Measurements from ENCODE around the gene KANSL1. TPM values are rescaled to one million over a fixed set of nuclear protein-coding genes. Genes with fewer than 3 reads are reported as not detected.

Gene KANSL1
- polyA plus RNA-seq, 1 of the 3 experiments (the other 2 are of a cell fraction), result 10.0 TPM

GRCh38 chr17:46056800-46057304 lies 136.4 kb downstream of the KANSL1 start:
- H3F3A ChIP-seq (replicated peaks; ENCODE audit: insufficient read depth), result peaks cover 53% of the 10 kb centered on the region
- H3K4me2 ChIP-seq, result peak overlapping the region; percentile 17; the same call in 1 of the 2 replicates
- ChIA-PET POLR2A (interaction anchor here (1.2 kb wide), 1 partner anchor 11 kb away, joined by 3 read pairs; no protein-coding TSS in a partner anchor), CTCF (interaction anchor here (0.7 to 5.5 kb wide), 12 partner anchors 9 to 470 kb away, joined by 3 to 48 read pairs (median 4); no protein-coding TSS in a partner anchor)
- no peak for TF ChIP-seq RCOR1 (IDR thresholded peaks at IDR 0.05; ENCODE audit: low read length)
- TF ChIP-seq, protein P1, sequence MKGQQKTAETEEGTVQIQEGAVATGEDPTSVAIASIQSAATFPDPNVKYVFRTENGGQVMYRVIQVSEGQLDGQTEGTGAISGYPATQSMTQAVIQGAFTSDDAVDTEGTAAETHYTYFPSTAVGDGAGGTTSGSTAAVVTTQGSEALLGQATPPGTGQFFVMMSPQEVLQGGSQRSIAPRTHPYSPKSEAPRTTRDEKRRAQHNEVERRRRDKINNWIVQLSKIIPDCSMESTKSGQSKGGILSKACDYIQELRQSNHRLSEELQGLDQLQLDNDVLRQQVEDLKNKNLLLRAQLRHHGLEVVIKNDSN (IDR thresholded peaks at IDR 0.05; ENCODE audit: borderline replicate concordance, low read depth), result no peak
- no peak for TF ChIP-seq TEAD4 (IDR thresholded peaks at IDR 0.05; ENCODE audit: borderline replicate concordance, insufficient read depth)
- peak in 1 of 2 experiments; percentile 37; a peak in 1 of 4 replicates for TF ChIP-seq EP300 (IDR thresholded peaks at IDR 0.05; ENCODE audit: borderline replicate concordance in 1 of 2, low read depth in 1 of 2, low read length in 1 of 2)
- peak; percentile 95 for TF ChIP-seq RXRA (IDR thresholded peaks at IDR 0.05; ENCODE audit: borderline replicate concordance, low read depth)
- TF ChIP-seq RFX5 (IDR thresholded peaks at IDR 0.05; ENCODE audit: low read length), result no peak
- peak; percentile 50 for TF ChIP-seq FOSL2 (IDR thresholded peaks at IDR 0.05; ENCODE audit: borderline replicate concordance, low read depth)
- TF ChIP-seq TCF12 (IDR thresholded peaks at IDR 0.05), result peak; percentile 72
- TF ChIP-seq, protein P2, sequence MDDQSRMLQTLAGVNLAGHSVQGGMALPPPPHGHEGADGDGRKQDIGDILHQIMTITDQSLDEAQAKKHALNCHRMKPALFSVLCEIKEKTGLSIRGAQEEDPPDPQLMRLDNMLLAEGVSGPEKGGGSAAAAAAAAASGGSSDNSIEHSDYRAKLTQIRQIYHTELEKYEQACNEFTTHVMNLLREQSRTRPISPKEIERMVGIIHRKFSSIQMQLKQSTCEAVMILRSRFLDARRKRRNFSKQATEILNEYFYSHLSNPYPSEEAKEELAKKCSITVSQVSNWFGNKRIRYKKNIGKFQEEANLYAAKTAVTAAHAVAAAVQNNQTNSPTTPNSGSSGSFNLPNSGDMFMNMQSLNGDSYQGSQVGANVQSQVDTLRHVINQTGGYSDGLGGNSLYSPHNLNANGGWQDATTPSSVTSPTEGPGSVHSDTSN (IDR thresholded peaks at IDR 0.05), result peak; percentile 10
- TF ChIP-seq, protein P3, sequence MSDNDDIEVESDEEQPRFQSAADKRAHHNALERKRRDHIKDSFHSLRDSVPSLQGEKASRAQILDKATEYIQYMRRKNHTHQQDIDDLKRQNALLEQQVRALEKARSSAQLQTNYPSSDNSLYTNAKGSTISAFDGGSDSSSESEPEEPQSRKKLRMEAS (IDR thresholded peaks at IDR 0.05; ENCODE audit: low read depth), result peak; percentile 62; the same call in 1 of the 2 replicates
- peak; percentile 62 for TF ChIP-seq JUND (IDR thresholded peaks at IDR 0.05)
- no peaks in the 10 kb centered on the region for H3K9me3 ChIP-seq
- WGBS (ENCODE audit: low lambda C conversion rate), result 29% methylated on average over 4 of the region's 4 CpGs
- peaks cover 83% of the 10 kb centered on the region for H3K79me2 ChIP-seq (ENCODE audit: insufficient read depth)
- H3K4me3 ChIP-seq (ENCODE audit: low read depth in 2 of 2, low read length in 1 of 2), result no peak overlapping the region
- no peak for DNase-seq
- no peaks in the 10 kb centered on the region for H3K27me3 ChIP-seq (ENCODE audit: insufficient read depth)
- peaks cover 15 to 30% of the 10 kb centered on the region in 2 experiments for H3K36me3 ChIP-seq (replicated peaks in 1 of 2; ENCODE audit: control insufficient read depth in 1 of 2, insufficient read depth in 2 of 2, low read length in 1 of 2)
- peak overlapping the region; percentile 1; the same call in 1 of the 2 replicates for H3K9ac ChIP-seq
- peaks cover 57% of the 10 kb centered on the region for H4K20me1 ChIP-seq (ENCODE audit: insufficient read depth)
- H3K9me2 ChIP-seq, result no peaks in the 10 kb centered on the region
- H3K4me1 ChIP-seq (ENCODE audit: control insufficient read depth in 1 of 2, insufficient read depth in 2 of 2, low read depth in 1 of 2, low read length in 1 of 2), result peaks cover 2 to 17% of the 10 kb centered on the region in 2 experiments; a peak in 3 of 4 replicates
- H2AFZ ChIP-seq (ENCODE audit: low read depth), result no peak overlapping the region
- H3K27ac ChIP-seq (ENCODE audit: low read depth in 2 of 2, low read length in 1 of 2), result peak overlapping the region; percentile 9 to 87; a peak in 3 of 4 replicates

- TF ChIP-seq, protein P3 (IDR thresholded peaks at IDR 0.05; ENCODE audit: low read depth), result no peak
- no peak for TF ChIP-seq CTCF (IDR thresholded peaks at IDR 0.05)
- peaks cover 67% of the 10 kb centered on the region for H3K79me2 ChIP-seq (ENCODE audit: insufficient read depth)
- peaks cover 16 to 42% of the 10 kb centered on the region in 2 experiments for H3K36me3 ChIP-seq (replicated peaks in 1 of 2; ENCODE audit: control insufficient read depth in 1 of 2, insufficient read depth in 2 of 2, low read length in 1 of 2)
- ChIA-PET CTCF (interaction anchor here (1.0 to 1.7 kb wide), 3 partner anchors 9 to 18 kb away, joined by 3 to 4 read pairs (median 4); no protein-coding TSS in a partner anchor), POLR2A (no interaction called here)
- peaks cover 39% of the 10 kb centered on the region for H3F3A ChIP-seq (replicated peaks; ENCODE audit: insufficient read depth)
- H2AFZ ChIP-seq (ENCODE audit: low read depth), result no peak overlapping the region
- H3K4me2 ChIP-seq, result no peak overlapping the region
- no peaks in the 10 kb centered on the region for H3K9me3 ChIP-seq
- H3K4me1 ChIP-seq (ENCODE audit: control insufficient read depth in 1 of 2, insufficient read depth in 2 of 2, low read depth in 1 of 2, low read length in 1 of 2), result peaks cover 2 to 17% of the 10 kb centered on the region in 2 experiments; a peak in 3 of 4 replicates
- H3K4me3 ChIP-seq (ENCODE audit: low read depth in 2 of 2, low read length in 1 of 2), result no peak overlapping the region
- H3K9ac ChIP-seq, result no peak overlapping the region
- peaks cover 52% of the 10 kb centered on the region for H4K20me1 ChIP-seq (ENCODE audit: insufficient read depth)
- no peaks in the 10 kb centered on the region for H3K27me3 ChIP-seq (ENCODE audit: insufficient read depth)
- no peaks in the 10 kb centered on the region for H3K9me2 ChIP-seq
- WGBS (ENCODE audit: low lambda C conversion rate), result 87% methylated on average over 8 of the region's 8 CpGs
- H3K27ac ChIP-seq (ENCODE audit: low read depth in 2 of 2, low read length in 1 of 2), result no peak overlapping the region
- no peak for DNase-seq
Observed at GRCh38 chr17:46053911-46054534, 139.2 kb downstream of the KANSL1 start.
